Activated naive CD4-positive, alpha-beta T cell treated with anti-CD3 and anti-CD28 coated beads, Interleukin-2, amount 50 U/mL, for 24 hours (primary cell): ENCODE data around the gene FLRT1.

Experiments
- H3K27ac Mint-ChIP-seq: one replicate; pipeline ENCODE4 v1.8.0; 2021; ENCODE audit warnings: mild to moderate bottlenecking, mixed read lengths
- H3K27me3 Mint-ChIP-seq: one replicate; pipeline ENCODE4 v1.8.0; 2021; ENCODE audit warnings: mixed read lengths
- H3K36me3 Mint-ChIP-seq: one replicate; pipeline ENCODE4 v1.8.0; 2021; ENCODE audit warnings: mixed read lengths
- H3K4me1 Mint-ChIP-seq: one replicate; pipeline ENCODE4 v1.8.0; 2021; ENCODE audit warnings: mixed read lengths
- H3K4me3 Mint-ChIP-seq: one replicate; pipeline ENCODE4 v1.8.0; 2021; ENCODE audit warnings: mild to moderate bottlenecking, mixed read lengths
- H3K9me3 Mint-ChIP-seq: one replicate; pipeline ENCODE4 v1.8.0; 2021; ENCODE audit warnings: mixed read lengths

Gene FLRT1

GRCh38 chr11:64029773-64030172, 6.0 kb upstream of the FLRT1 start:
- Mint-ChIP-seq H3K4me3 (no peak overlapping the region), H3K9me3 (no peaks in the 10 kb centered on the region), H3K27ac (no peak overlapping the region), H3K4me1 (no peaks in the 10 kb centered on the region), H3K27me3 (peaks cover 13% of the 10 kb centered on the region), H3K36me3 (no peaks in the 10 kb centered on the region)

DNA sequence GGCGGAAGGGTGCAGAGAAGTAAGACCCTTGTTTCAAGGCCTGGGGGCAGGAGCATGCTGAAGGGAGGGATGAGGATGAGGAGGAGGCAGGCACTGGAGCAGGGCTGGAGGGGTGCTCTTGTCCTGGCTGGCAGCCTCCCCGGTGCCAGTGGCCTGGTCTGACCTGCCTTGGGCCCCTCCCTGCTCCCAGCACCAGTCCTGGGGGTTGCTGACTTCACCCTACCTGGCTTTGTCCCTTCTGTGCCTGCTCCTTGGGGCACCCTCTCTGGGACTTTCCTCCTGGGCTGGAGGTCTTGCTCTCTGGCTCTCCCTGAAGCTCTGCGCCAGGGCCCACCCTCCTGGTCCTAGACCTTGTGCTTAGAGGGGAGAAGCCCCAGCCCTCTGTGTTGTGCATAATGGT, 4.7 kb upstream of the FLRT1 start:
- peaks cover 5% of the 10 kb centered on the region for H3K4me1 Mint-ChIP-seq
- H3K4me3 Mint-ChIP-seq: no peak overlapping the region
- no peaks in the 10 kb centered on the region for H3K36me3 Mint-ChIP-seq
- no peaks in the 10 kb centered on the region for H3K9me3 Mint-ChIP-seq
- H3K27me3 Mint-ChIP-seq: peaks cover 18% of the 10 kb centered on the region
- H3K27ac Mint-ChIP-seq: no peak overlapping the region

GRCh38 chr11:64032050-64032449, 3.7 kb upstream of the FLRT1 start:
- Mint-ChIP-seq H3K4me3 (no peak overlapping the region), H3K4me1 (peaks cover 5% of the 10 kb centered on the region), H3K27me3 (peaks cover 18% of the 10 kb centered on the region), H3K36me3 (no peaks in the 10 kb centered on the region), H3K9me3 (no peaks in the 10 kb centered on the region), H3K27ac (no peak overlapping the region)

GRCh38 chr11:64034411-64034811, 1.3 kb upstream of the FLRT1 start:
- Mint-ChIP-seq H3K4me1 (peaks cover 5% of the 10 kb centered on the region), H3K27ac (no peak overlapping the region)

GRCh38 chr11:64035081-64035524, 628 bp upstream of the FLRT1 start:
- Mint-ChIP-seq H3K9me3 (no peaks in the 10 kb centered on the region), H3K27ac (no peak overlapping the region), H3K27me3 (peaks cover 18% of the 10 kb centered on the region), H3K4me1 (peaks cover 5% of the 10 kb centered on the region), H3K4me3 (peak overlapping the region; percentile 71), H3K36me3 (no peaks in the 10 kb centered on the region)

More at GRCh38 chr11:64034411-64034811, 1.3 kb upstream of the FLRT1 start:
- Mint-ChIP-seq H3K4me3 (no peak overlapping the region), H3K9me3 (no peaks in the 10 kb centered on the region), H3K36me3 (no peaks in the 10 kb centered on the region), H3K27me3 (peaks cover 18% of the 10 kb centered on the region)

GRCh38 chr11:64036087-64037026, 626 bp downstream of the FLRT1 start:
- peaks cover 14% of the 10 kb centered on the region for H3K27me3 Mint-ChIP-seq
- no peaks in the 10 kb centered on the region for H3K36me3 Mint-ChIP-seq
- no peaks in the 10 kb centered on the region for H3K9me3 Mint-ChIP-seq
- H3K27ac Mint-ChIP-seq: no peak overlapping the region
- H3K4me1 Mint-ChIP-seq: peaks cover 5% of the 10 kb centered on the region
- no peak overlapping the region for H3K4me3 Mint-ChIP-seq

GRCh38 chr11:64037027-64037634, 1.4 kb downstream of the FLRT1 start:
- Mint-ChIP-seq H3K4me1 (peaks cover 5% of the 10 kb centered on the region), H3K4me3 (no peak overlapping the region), H3K36me3 (no peaks in the 10 kb centered on the region), H3K27ac (no peak overlapping the region), H3K27me3 (peaks cover 14% of the 10 kb centered on the region), H3K9me3 (no peaks in the 10 kb centered on the region)

GRCh38 chr11:64038500-64038899, 2.8 kb downstream of the FLRT1 start:
- Mint-ChIP-seq H3K27ac (no peak overlapping the region), H3K4me3 (no peak overlapping the region), H3K9me3 (no peaks in the 10 kb centered on the region), H3K4me1 (peaks cover 5% of the 10 kb centered on the region), H3K36me3 (no peaks in the 10 kb centered on the region), H3K27me3 (peaks cover 14% of the 10 kb centered on the region)

DNA sequence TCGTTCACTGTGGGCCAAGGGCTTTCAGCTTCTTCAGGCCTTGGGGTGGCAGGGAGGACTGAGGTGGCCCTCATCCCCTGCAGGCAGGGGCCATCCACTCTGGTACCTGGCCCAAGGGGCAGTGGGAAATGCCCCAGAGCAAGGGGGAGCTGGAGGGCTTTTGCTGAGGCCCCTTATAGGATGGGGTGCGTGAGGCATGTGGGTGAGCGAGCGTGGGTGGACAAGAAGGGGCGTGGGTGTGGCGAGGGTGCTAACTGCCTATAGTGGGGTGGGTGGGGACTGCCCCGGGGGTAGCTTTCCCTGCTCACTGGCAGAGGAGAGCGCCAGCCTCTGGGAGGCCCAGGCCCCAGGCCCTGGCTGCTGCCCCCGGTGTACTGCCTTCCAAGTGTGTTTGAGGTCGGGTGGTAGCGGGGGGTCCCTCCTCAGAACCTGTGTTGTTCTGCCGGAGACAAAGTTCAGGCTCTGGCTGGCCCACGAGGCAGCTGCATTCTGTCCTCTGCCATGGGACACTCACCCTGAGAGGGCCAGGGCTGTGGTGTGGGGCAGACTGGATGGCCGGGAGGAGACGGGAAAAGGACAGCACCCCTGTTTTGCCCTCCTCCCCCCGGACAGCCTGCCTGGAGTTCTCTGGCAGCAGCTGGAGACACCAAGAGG, 3.4 kb downstream of the FLRT1 start:
- H3K4me1 Mint-ChIP-seq: peaks cover 5% of the 10 kb centered on the region
- H3K27ac Mint-ChIP-seq: no peak overlapping the region
- no peak overlapping the region for H3K4me3 Mint-ChIP-seq
- H3K36me3 Mint-ChIP-seq: no peaks in the 10 kb centered on the region
- peaks cover 10% of the 10 kb centered on the region for H3K27me3 Mint-ChIP-seq
- H3K9me3 Mint-ChIP-seq: no peaks in the 10 kb centered on the region

DNA sequence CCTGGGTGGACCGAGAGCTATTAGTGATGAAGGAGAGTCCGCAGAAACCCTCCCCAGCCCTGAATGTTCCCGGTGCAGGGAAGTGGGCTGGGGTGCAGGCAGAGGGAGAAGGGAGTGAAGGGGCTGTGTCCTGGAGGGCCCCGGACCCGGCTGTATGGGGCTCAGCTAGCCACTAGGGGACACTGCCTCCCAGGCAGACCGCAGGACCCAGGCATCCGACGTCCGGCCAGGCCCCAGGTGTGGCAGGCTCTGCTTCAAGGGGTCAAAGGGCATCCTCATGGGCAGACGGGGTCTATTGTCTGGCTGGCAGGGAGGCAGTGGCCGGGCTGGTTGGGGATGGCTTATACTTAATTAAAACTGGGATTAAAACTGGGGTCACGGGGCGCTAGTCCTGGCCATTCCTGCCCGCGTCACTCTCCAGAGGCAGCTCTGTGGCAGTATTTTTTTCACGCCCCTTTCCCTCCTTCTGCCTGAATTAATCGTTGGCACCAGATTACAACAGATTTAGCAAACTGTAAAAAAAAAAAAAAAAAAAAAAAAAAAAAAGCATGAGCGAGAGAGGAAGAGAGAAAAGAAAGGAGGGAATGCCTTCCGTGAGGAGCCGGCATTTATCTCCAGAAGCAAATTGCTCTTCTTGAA, 5.1 kb downstream of the FLRT1 start:
- H3K4me1 Mint-ChIP-seq: no peaks in the 10 kb centered on the region
- H3K27ac Mint-ChIP-seq: no peak overlapping the region
- no peak overlapping the region for H3K4me3 Mint-ChIP-seq
- no peaks in the 10 kb centered on the region for H3K27me3 Mint-ChIP-seq
- H3K36me3 Mint-ChIP-seq: no peaks in the 10 kb centered on the region
- H3K9me3 Mint-ChIP-seq: no peaks in the 10 kb centered on the region

DNA sequence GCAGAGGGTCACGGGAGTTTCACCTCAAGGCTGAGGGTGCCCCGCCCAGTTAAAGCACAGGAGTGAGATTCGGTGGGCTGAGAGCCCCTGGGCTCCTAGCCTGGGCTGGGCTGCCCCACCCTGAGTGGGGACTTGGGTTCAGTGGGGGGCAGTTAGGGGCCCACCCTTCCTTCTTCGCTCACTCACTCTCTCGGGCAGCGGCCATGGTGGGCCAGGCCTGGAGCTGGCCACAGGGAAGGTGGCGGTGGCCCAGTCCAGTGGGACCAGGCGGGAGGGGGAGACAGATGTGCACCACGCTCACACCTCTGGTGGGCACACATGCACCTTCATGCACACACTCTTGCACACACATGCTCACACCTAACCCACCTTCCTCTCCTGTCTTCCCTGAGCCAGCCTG, 6.1 kb downstream of the FLRT1 start:
- Mint-ChIP-seq H3K4me3 (no peak overlapping the region), H3K27ac (no peak overlapping the region), H3K9me3 (no peaks in the 10 kb centered on the region), H3K27me3 (no peaks in the 10 kb centered on the region), H3K4me1 (no peaks in the 10 kb centered on the region), H3K36me3 (no peaks in the 10 kb centered on the region)

GRCh38 chr11:64042301-64042700, 6.6 kb downstream of the FLRT1 start:
- Mint-ChIP-seq H3K9me3 (no peaks in the 10 kb centered on the region), H3K27me3 (no peaks in the 10 kb centered on the region), H3K27ac (no peak overlapping the region), H3K4me3 (no peak overlapping the region), H3K4me1 (no peaks in the 10 kb centered on the region), H3K36me3 (no peaks in the 10 kb centered on the region)

DNA sequence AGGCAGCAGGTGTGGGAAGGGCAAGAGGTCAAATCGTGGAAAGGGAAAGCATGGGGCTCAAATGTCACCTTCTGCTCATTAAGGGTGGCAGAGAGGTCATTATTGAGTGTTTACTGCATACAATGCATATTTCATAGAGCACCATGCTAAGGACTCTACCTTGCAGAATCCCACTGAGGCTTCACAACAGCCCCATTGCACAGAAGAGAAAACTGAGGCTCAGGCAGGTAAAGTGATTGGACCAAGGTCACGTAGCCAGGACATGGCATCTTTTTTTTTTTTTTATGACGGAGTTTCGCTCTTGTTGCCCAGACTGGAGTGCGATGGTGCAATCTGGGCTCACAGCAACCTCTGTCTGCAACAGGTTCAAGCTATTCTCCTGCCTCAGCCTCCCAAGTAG, 7.8 kb downstream of the FLRT1 start:
- H3K9me3 Mint-ChIP-seq: no peaks in the 10 kb centered on the region
- H3K27ac Mint-ChIP-seq: no peak overlapping the region
- H3K4me3 Mint-ChIP-seq: no peak overlapping the region
- no peaks in the 10 kb centered on the region for H3K4me1 Mint-ChIP-seq
- H3K36me3 Mint-ChIP-seq: no peaks in the 10 kb centered on the region
- H3K27me3 Mint-ChIP-seq: no peaks in the 10 kb centered on the region

GRCh38 chr11:64044730-64045393, 9.1 kb downstream of the FLRT1 start:
- Mint-ChIP-seq H3K9me3 (no peaks in the 10 kb centered on the region), H3K4me3 (no peak overlapping the region), H3K36me3 (no peaks in the 10 kb centered on the region), H3K27ac (no peak overlapping the region), H3K27me3 (no peaks in the 10 kb centered on the region), H3K4me1 (no peaks in the 10 kb centered on the region)

DNA sequence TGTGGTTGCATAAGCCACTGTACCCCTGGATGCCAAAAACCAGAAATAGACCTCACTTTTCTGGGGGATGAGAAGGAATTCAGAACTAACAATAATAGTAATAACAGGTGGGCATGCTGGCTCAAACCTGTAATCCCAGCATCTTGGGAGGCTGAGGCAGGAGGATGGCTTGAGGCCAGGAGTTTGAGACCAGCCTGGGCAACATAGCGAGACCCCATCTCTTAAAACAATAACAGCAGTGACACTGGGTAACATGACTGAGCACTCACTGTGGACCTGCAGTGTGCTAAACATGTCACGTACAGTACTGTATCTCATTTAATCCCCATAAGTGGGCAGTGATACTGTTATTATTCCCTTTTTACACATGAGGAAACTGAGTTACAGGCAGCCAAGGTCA, 10.0 kb downstream of the FLRT1 start:
- H3K4me3 Mint-ChIP-seq: no peak overlapping the region
- no peak overlapping the region for H3K27ac Mint-ChIP-seq
- H3K36me3 Mint-ChIP-seq: no peaks in the 10 kb centered on the region
- no peaks in the 10 kb centered on the region for H3K9me3 Mint-ChIP-seq
- H3K27me3 Mint-ChIP-seq: no peaks in the 10 kb centered on the region
- no peaks in the 10 kb centered on the region for H3K4me1 Mint-ChIP-seq
